DOHH2 (cell line): ENCODE data around the gene HNRNPK.

ENCODE experiments used
- H3F3A ChIP-seq: fragments of 200-600 bp; sonication (generic), shearing (Covaris generic); 2 replicates; pipeline ENCODE4 v1.6.0; 2016; ENCODE audit warnings: antibody characterized with exemption, mild to moderate bottlenecking; ENCODE audit not compliant: control insufficient read depth, insufficient read depth
- H3K27ac ChIP-seq: fragments of 200-600 bp; sonication (generic); 2 replicates; pipeline ENCODE4 v1.5.1; 2014; ENCODE audit warnings: low read depth, mild to moderate bottlenecking, low read length, moderate library complexity
- H3K27me3 ChIP-seq: fragments of 200-600 bp; sonication (generic); 2 replicates; pipeline ENCODE4 v1.6.1; 2014; ENCODE audit warnings: mild to moderate bottlenecking, low read length, mixed read lengths; ENCODE audit not compliant: control insufficient read depth
- H3K36me3 ChIP-seq: fragments of 200-600 bp; sonication (generic); 2 replicates; pipeline ENCODE4 v1.6.1; 2014; ENCODE audit warnings: mild to moderate bottlenecking, low read length, moderate library complexity, mixed read lengths; ENCODE audit not compliant: control insufficient read depth
- H3K4me1 ChIP-seq: fragments of 200-600 bp; sonication (generic); 2 replicates; pipeline ENCODE4 v1.6.1; 2014; ENCODE audit warnings: mild to moderate bottlenecking, low read length, mixed read lengths; ENCODE audit not compliant: control insufficient read depth
- H3K4me2 ChIP-seq: fragments of 200-600 bp; sonication (generic); 2 replicates; pipeline ENCODE4 v1.6.0; 2014; ENCODE audit warnings: mild to moderate bottlenecking, low read length, moderate library complexity
- H3K4me3 ChIP-seq: fragments of 200-600 bp; sonication (generic); 2 replicates; pipeline ENCODE4 v1.5.1; 2014; ENCODE audit warnings: mild to moderate bottlenecking, low read length, mixed read lengths
- H3K79me2 ChIP-seq: fragments of 200-600 bp; sonication (generic); 2 replicates; pipeline ENCODE4 v1.6.1; 2014; ENCODE audit warnings: mild to moderate bottlenecking, low read length, mixed read lengths; ENCODE audit not compliant: control insufficient read depth
- H3K9me2 ChIP-seq: fragments of 200-600 bp; sonication (generic); replicated peaks from 2 replicates; pipeline ENCODE4 v1.6.1; 2014; ENCODE audit warnings: mild to moderate bottlenecking, low read length, mixed read lengths; ENCODE audit not compliant: control insufficient read depth
- H3K9me3 ChIP-seq: fragments of 200-600 bp; sonication (generic); 2 replicates; pipeline ENCODE4 v1.6.1; 2014; ENCODE audit warnings: antibody characterized with exemption, low read length, mixed read lengths; ENCODE audit not compliant: control insufficient read depth, insufficient read depth
- H4K20me1 ChIP-seq: fragments of 200-600 bp; sonication (generic); 2 replicates; pipeline ENCODE4 v1.6.0; 2014; ENCODE audit warnings: low read depth, mild to moderate bottlenecking, antibody characterized with exemption, low read length, moderate library complexity; ENCODE audit not compliant: control insufficient read depth, insufficient read depth
- EZH2phosphoT487 ChIP-seq: fragments of 200-600 bp; sonication (generic); IDR thresholded peaks from 2 replicates; pipeline ENCODE4 v1.6.1; 2017; ENCODE audit warnings: borderline replicate concordance, mild to moderate bottlenecking, antibody characterized with exemption, low read length, moderate library complexity, mixed read lengths
- TF ChIP-seq, protein P1 (sequence below): fragments of 200-600 bp; sonication (generic); IDR thresholded peaks from one replicate; pipeline ENCODE4 v1.5.1; 2014; ENCODE audit warnings: antibody characterized with exemption, mild to moderate bottlenecking, low read depth, low read length; ENCODE audit not compliant: poor library complexity, severe bottlenecking

Gene HNRNPK

DNA sequence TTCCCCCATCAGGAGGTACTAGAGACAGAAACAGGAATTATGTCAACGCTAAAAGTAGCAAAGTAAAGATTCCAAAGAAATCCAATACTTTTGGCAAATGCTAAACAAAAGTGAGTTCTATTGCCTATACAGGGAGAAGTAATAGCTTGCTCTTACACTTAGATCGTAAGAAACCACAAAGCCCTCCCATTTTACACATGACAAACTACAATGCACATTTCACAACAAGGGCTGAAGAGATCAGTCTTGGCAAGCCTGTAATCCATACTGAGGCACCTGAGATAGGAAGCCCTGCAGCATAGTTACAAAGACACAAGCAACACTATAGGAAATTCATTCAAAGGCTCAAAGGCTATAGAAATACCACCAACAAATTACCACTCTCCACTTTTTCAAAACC lies 7.7 kb downstream of the HNRNPK start:
- no peaks in the 10 kb centered on the region for H3K27me3 ChIP-seq
- H3K4me2 ChIP-seq, result no peak overlapping the region
- peaks cover 96% of the 10 kb centered on the region for H3F3A ChIP-seq
- H3K4me1 ChIP-seq, result peaks cover 11% of the 10 kb centered on the region
- H3K4me3 ChIP-seq, result no peak overlapping the region
- peaks cover 55% of the 10 kb centered on the region for H4K20me1 ChIP-seq
- H3K9me2 ChIP-seq, result no peaks in the 10 kb centered on the region
- H3K9me3 ChIP-seq, result no peaks in the 10 kb centered on the region
- TF ChIP-seq, protein P1, sequence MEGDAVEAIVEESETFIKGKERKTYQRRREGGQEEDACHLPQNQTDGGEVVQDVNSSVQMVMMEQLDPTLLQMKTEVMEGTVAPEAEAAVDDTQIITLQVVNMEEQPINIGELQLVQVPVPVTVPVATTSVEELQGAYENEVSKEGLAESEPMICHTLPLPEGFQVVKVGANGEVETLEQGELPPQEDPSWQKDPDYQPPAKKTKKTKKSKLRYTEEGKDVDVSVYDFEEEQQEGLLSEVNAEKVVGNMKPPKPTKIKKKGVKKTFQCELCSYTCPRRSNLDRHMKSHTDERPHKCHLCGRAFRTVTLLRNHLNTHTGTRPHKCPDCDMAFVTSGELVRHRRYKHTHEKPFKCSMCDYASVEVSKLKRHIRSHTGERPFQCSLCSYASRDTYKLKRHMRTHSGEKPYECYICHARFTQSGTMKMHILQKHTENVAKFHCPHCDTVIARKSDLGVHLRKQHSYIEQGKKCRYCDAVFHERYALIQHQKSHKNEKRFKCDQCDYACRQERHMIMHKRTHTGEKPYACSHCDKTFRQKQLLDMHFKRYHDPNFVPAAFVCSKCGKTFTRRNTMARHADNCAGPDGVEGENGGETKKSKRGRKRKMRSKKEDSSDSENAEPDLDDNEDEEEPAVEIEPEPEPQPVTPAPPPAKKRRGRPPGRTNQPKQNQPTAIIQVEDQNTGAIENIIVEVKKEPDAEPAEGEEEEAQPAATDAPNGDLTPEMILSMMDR, result no peak
- TF ChIP-seq EZH2phosphoT487, result no peak
- H3K27ac ChIP-seq, result no peak overlapping the region
- H3K36me3 ChIP-seq, result peaks cover 97% of the 10 kb centered on the region
- peaks cover 54% of the 10 kb centered on the region for H3K79me2 ChIP-seq

GRCh38 chr9:83971485-83971884 lies 8.5 kb downstream of the HNRNPK start:
- H3F3A ChIP-seq, result peaks cover 96% of the 10 kb centered on the region
- no peaks in the 10 kb centered on the region for H3K27me3 ChIP-seq
- H3K9me3 ChIP-seq, result no peaks in the 10 kb centered on the region
- peaks cover 6% of the 10 kb centered on the region for H3K4me1 ChIP-seq
- no peak overlapping the region for H3K4me2 ChIP-seq
- H3K9me2 ChIP-seq, result no peaks in the 10 kb centered on the region
- H3K27ac ChIP-seq, result no peak overlapping the region
- peaks cover 97% of the 10 kb centered on the region for H3K36me3 ChIP-seq
- peaks cover 47% of the 10 kb centered on the region for H4K20me1 ChIP-seq
- TF ChIP-seq, protein P1, result no peak
- H3K79me2 ChIP-seq, result peaks cover 46% of the 10 kb centered on the region
- no peak overlapping the region for H3K4me3 ChIP-seq

- H3K9me3 ChIP-seq, result no peaks in the 10 kb centered on the region
- no peak for TF ChIP-seq EZH2phosphoT487
- H3K9me2 ChIP-seq, result no peaks in the 10 kb centered on the region
- H3K27ac ChIP-seq, result no peak overlapping the region
- peaks cover 82% of the 10 kb centered on the region for H3K36me3 ChIP-seq
- H3K4me2 ChIP-seq, result no peak overlapping the region
- no peaks in the 10 kb centered on the region for H3K4me1 ChIP-seq
- H3K4me3 ChIP-seq, result no peak overlapping the region
- H3F3A ChIP-seq, result peaks cover 96% of the 10 kb centered on the region
- peaks cover 31% of the 10 kb centered on the region for H4K20me1 ChIP-seq
- no peaks in the 10 kb centered on the region for H3K27me3 ChIP-seq
- peaks cover 27% of the 10 kb centered on the region for H3K79me2 ChIP-seq
Observed at GRCh38 chr9:83969602-83970001, 10.4 kb downstream of the HNRNPK start.

- H3K27me3 ChIP-seq, result no peaks in the 10 kb centered on the region
- H4K20me1 ChIP-seq, result peaks cover 22% of the 10 kb centered on the region
- no peak overlapping the region for H3K4me3 ChIP-seq
- no peak overlapping the region for H3K27ac ChIP-seq
- no peaks in the 10 kb centered on the region for H3K4me1 ChIP-seq
- TF ChIP-seq EZH2phosphoT487, result no peak
- TF ChIP-seq, protein P1, result no peak
- no peaks in the 10 kb centered on the region for H3K9me3 ChIP-seq
- peaks cover 57% of the 10 kb centered on the region for H3K36me3 ChIP-seq
- no peaks in the 10 kb centered on the region for H3K9me2 ChIP-seq
- H3K4me2 ChIP-seq, result no peak overlapping the region
- peaks cover 8% of the 10 kb centered on the region; the same call in 1 of the 2 replicates for H3K79me2 ChIP-seq
- H3F3A ChIP-seq, result peaks cover 72% of the 10 kb centered on the region
Observed at GRCh38 chr9:83967073-83967472, 12.9 kb downstream of the HNRNPK start.
